Activated CD4-positive, alpha-beta T cell treated with anti-CD3 and anti-CD28 coated beads for 48 hours (primary cell): ENCODE results near the gene PPM1J.

Source experiments
- DNase-seq: peaks from one replicate; pipeline ENCODE4 v3.0.0-alpha.2; 2020

The PPM1J gene

DNA sequence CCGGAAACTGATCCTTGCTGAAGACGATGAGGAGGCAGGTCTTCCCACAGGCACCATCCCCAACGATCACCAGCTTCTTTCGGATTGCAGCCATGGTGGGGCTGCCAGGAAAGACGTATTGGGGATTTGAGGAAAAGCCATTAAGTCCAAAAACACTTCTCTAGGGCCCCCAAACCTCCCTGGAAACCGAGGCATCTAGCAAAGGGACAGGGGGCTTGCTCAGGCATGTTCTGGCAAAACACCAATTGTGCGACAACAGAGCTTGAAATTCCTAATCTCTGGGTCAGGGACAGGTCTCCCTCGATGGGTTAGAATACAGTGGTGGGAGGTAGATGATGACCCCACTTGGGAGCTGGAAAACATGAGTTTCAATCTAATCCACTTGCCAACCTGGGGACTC lies 11.4 kb downstream of the PPM1J start:
- no peak for DNase-seq

- no peak for DNase-seq
Observed at GRCh38 chr1:112702420-112703261, 12.5 kb downstream of the PPM1J start.

- no peak for DNase-seq
Observed at GRCh38 chr1:112702067-112702395, 13.1 kb downstream of the PPM1J start.

- no peak for DNase-seq
Observed at GRCh38 chr1:112701227-112702066, 13.7 kb downstream of the PPM1J start.

DNA sequence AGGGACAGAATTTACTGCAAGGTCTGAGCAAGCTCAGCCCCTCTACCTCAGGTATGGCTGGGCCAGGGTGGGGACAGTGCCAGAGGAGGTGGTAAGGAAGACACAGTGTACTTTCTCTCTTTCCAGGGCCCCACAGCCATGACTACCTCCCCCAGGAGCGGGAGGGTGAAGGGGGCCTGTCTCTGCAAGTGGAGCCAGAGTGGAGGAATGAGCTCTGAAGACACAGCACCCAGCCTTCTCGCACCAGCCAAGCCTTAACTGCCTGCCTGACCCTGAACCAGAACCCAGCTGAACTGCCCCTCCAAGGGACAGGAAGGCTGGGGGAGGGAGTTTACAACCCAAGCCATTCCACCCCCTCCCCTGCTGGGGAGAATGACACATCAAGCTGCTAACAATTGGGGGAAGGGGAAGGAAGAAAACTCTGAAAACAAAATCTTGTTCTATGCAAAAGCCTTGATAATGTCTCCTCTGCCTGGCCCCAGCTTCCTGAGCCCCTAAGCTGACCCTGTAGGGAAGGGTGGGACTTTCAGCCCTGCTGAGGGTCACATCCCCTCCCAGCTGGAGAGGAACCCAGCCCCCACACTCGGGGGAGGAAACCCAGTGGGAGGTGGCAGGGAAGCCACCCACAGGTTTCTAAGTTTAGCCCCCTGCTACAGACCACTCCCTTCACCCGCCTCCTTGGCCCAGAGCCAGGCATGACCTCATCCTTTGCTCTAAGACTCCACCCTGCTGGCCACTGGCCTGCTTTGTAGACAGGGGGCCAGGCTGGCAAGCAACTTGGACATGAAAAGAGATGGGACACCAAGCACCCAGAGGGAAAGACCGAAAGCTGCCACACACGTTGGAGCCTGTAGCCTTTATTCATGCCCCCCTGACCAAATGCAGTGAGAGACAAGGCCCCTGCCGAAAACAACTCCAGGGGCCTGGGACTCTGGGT lies 14.6 kb downstream of the PPM1J start:
- DNase-seq, result peak; percentile 79

DNA sequence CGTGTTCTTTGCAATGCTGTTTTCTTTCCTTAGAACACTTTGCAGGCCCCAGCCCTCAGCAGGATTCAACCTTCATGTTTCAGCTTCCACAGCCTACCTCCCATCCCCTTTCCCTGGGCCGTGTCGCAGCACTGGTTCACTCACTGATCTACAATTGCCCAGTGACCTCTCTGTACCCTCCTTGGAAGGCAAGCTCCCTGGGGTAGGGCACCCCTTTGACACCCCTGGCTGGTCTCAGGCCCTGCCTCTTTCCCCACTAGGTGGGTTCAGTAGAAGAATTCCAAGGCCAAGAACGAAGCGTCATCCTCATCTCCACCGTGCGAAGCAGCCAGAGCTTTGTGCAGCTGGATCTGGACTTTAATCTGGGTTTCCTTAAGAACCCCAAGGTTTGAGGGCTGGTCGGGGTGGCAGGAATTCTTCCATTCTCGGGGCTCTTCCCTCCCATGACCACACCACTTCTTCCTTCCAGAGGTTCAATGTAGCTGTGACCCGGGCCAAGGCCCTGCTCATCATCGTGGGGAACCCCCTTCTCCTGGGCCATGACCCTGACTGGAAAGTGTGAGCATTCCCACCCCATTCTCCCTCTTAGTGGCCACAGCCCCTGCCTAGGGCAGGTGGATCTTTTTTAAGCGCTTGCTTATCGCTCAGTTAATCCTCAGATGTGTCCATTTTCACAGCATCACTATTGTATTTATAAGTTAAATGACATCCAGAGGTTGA lies 15.5 kb downstream of the PPM1J start:
- no peak for DNase-seq

DNA sequence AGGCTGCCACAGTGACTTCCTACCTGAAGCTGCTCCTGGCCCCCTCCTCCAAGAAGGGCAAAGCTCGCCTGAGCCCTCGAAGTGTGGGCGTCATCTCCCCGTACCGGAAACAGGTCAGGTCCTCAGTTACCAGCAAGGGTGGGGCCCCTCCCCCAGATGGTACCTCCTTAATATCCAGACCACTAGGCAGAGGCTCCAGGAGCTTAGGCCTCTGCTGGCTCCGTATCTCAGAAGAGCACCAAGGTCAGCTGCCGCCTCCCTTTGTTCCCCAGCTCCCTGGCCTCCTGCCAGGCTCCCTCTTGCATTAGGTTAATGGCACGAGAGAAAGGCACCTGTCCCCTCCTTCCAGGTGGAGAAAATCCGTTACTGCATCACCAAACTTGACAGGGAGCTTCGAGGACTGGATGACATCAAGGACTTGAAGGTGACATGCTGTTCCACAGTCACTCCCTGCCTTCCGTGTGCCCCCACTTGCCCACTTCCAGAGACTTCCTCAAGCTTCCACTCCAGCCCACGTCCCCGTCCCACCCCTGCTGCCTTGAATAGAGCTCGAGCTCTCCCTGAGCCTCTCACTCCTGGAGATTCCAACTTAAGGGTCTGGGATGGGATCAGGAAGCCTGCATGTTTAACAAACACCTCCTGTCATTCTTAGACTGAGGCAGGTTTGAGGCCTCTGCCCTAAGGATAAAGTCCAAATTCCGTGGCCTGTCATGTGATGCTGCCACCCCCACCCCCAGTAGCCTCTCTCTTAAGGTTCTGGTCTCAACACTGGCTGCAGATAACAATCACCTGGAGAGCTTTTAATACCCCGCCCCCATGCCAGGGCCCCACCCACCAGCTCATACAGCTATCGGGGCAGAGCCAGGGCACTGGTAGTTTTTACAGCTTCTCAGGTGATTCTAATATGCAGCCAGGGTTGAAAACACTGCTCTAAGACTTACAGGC lies 16.5 kb downstream of the PPM1J start:
- no peak for DNase-seq

- no peak for DNase-seq
Observed at GRCh38 chr1:112697781-112698201, 17.3 kb downstream of the PPM1J start.

DNA sequence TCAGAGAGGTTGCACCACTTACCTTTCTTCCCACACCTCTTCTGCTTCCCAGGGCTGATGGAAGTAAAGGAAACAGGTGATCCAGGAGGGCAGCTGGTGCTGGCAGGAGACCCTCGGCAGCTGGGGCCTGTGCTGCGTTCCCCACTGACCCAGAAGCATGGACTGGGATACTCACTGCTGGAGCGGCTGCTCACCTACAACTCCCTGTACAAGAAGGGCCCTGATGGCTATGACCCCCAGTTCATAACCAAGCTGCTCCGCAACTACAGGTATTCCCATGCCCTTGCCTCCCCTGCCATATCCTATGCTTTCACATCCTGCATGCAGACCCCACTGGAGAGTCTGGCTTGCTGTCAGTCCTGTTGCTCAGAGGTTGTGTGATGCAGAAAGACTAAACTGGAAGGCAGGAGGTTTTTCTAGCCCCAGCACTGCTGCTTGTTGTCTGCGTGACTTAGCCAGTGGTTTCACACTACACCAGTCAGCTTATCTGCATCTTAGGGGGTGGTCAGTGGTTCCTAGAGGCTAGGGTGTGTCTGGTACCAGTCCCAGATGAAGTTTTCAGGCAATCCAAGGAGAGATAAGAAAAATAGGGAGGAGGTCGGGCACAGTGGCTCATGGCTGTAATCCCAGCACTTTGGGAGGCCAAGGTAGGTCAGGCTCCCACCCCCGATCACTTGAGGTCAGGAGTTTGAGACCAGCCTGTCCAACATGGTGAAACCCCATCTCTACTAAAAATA lies 18.4 kb downstream of the PPM1J start:
- no peak for DNase-seq

DNA sequence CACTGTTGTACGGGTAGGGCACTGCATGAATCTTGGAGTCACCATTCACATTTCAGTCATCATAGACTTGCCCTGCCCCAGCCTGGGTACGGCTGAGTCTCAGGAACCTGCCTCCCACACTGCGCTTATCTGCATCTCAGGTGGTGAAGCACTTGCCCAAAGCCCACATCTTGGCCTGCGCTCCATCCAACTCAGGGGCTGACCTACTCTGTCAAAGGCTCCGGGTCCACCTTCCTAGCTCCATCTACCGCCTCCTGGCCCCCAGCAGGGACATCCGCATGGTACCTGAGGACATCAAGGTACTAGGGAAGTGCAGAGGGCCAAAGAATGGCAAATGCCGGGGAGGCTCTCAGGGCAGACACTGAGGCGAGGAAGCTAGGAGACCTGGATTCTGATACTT lies 19.9 kb downstream of the PPM1J start:
- no peak for DNase-seq

GRCh38 chr1:112694363-112694929 lies 20.7 kb downstream of the PPM1J start:
- DNase-seq, result no peak

DNA sequence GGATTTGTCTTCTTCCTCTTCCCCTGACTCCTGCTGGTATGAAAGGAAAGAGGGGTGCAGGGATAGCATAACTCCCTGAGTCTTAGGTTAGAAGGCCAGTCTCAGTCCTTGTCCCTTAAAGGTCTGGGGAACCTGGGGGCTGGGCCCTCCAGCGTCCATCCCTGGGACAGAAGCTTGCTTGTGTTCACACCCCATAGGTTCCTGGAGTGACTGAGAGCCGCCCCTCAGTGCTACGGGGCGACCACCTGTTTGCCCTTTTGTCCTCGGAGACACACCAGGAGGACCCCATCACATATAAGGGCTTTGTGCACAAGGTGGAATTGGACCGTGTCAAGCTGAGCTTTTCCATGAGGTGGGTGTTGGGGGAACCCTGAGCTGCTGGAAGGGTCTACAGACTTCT lies 21.3 kb downstream of the PPM1J start:
- DNase-seq, result no peak

DNA sequence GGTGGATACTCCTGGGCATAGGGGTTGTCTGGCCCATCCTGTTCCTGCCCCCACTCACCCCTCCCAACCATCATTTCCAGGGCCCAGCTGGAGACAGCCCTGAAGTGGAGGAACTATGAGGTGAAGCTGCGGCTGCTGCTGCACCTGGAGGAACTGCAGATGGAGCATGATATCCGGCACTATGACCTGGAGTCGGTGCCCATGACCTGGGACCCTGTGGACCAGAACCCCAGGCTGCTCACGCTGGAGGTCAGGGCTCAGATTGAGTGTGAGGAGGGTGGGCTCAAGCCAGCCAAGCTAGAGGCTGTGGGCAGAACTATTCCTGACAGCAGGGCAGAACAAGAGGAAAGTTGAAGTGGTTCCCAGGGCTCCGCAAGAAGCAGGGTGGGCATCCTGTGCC lies 22.5 kb downstream of the PPM1J start:
- DNase-seq, result no peak

- DNase-seq, result no peak
Observed at GRCh38 chr1:112689842-112690237, 25.3 kb downstream of the PPM1J start.

DNA sequence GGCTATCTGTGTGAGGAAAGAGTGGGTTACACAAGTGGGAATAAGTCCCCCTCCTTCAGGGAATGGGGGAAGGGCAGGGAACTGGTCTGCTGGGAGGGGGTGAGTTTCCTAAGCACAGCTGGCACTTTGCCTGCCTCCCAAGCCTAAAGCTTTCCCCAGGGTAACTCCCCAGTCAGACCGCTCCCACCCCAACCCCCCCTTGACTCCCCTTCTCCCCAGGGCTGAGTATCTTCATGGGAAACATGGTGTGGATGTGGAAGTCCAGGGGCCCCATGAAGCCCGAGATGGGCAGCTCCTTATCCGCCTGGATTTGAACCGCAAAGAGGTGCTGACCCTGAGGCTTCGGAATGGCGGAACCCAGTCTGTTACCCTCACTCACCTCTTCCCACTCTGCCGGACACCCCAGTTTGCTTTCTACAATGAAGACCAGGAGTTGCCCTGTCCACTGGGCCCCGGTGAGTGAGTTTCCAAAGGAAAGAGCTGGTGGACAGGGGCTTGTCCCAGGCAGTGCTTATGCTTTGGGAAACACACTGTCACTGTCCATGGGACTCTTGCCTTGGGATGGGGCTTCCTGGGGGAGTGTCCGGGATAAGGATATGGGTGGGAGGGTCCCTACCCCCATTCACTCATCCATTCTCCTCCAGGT lies 25.8 kb downstream of the PPM1J start:
- no peak for DNase-seq

- no peak for DNase-seq
Observed at GRCh38 chr1:112688781-112689193, 26.3 kb downstream of the PPM1J start.

- DNase-seq, result no peak
Observed at GRCh38 chr1:112687785-112688496, 27.2 kb downstream of the PPM1J start.

DNA sequence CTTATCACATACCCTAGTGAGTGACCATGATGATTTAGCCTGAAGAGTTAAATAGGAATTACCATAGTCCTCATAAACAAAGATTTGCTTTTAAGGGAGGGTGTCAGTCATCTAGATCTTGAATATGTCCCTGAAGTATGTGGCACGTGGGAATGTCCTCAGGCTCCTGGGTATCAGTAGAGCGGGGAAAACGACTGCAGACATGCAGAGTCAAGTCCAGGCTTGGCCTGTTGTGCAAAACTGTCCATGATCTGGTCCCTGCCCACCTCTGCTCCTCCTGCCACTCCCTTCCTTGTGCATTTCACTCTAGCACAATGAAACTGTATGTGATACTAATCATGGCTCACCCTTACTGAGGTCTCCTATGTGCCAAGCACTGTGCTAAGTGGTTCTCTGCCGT lies 27.8 kb downstream of the PPM1J start:
- DNase-seq, result no peak

DNA sequence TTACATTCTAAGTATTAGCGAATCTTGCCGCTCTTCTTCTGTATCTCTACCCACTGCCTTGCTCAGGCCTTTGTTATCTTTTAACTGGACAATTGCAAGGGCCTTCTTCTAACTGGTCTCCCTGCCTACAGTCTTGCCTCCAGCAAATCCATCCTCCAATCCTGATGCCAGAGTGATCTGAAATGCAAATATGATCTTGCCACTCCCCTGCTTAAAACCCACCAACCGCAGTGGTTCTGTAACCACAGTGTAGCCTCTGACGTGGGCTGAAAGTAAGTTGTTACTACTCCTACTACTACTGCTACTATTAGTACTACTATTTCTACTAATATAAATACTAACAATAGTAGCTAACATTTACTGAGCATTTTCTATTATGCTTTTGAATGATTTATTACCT lies 28.3 kb downstream of the PPM1J start:
- no peak for DNase-seq
